NB4 (cell line): Measurements from ENCODE around the gene GOPC.
"Not testable (repeated sequence)": the region's sequence is repeated elsewhere in the genome, so short reads cannot be mapped to it uniquely, and the experiment has no call there.

Experiments
- DNase-seq: peaks from one replicate; pipeline ENCODE4 v3.0.0; 2010; ENCODE audit warnings: low read depth
- H3K4me3 ChIP-seq: one replicate; pipeline ENCODE4 v1.5.1; 2011; ENCODE audit warnings: mild to moderate bottlenecking, low read depth, low read length, moderate library complexity
- MYC ChIP-seq: IDR thresholded peaks from 2 replicates; pipeline ENCODE4 v1.6.1; 2011; ENCODE audit warnings: low read depth, low read length
- POLR2A ChIP-seq: IDR thresholded peaks from 2 replicates; pipeline ENCODE4 v1.6.1; 2011; ENCODE audit warnings: mild to moderate bottlenecking; ENCODE audit not compliant: insufficient read length; ENCODE audit errors: extremely low read depth
- TF ChIP-seq, protein P1 (sequence below): IDR thresholded peaks from 2 replicates; pipeline ENCODE4 v1.6.1; 2011; ENCODE audit warnings: low read depth, low read length
- TF ChIP-seq, protein P2 (sequence below): IDR thresholded peaks from one replicate; pipeline ENCODE4 v1.5.1; 2012; ENCODE audit warnings: low read depth, low read length

GOPC gene

DNA sequence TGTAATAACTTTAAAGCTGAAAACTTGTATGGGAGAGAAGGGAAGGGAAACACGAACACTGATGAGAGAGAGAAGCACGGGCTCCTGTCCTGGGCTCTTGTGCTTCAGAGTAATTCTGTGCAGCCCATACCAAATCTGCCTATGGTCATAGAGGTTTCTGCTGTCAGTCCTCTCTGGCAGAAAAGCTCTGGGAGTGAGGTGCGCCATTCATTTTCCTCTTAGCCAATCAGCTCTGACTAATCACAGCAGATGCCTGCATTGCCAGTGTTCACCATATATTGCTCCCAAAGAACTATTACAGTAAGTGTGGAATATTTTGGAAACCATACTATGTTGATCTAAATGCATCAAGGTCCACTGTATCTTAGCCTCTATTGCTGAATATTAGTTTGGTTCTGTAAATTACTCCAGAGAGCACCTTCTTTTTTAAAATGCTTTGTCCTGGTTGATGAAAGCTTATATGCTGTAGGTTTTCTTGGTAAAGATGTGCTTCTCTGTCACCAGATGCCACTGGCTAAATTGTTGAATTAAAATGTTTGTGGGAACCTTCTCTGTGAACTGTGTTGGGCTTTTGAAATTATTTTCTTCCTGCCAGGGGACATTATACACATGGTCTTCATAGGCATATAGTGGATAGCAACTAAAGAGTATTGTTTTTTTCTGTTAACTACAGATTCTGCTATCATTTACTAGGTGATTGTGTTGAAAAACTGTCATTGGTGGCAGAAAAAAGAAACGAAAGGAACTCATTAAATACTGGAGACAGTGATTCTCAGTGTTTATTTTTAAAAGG, 81.5 kb downstream of the GOPC start:
- TF ChIP-seq, protein P1, sequence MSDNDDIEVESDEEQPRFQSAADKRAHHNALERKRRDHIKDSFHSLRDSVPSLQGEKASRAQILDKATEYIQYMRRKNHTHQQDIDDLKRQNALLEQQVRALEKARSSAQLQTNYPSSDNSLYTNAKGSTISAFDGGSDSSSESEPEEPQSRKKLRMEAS, result no peak
- no peak for TF ChIP-seq POLR2A
- TF ChIP-seq, protein P2, sequence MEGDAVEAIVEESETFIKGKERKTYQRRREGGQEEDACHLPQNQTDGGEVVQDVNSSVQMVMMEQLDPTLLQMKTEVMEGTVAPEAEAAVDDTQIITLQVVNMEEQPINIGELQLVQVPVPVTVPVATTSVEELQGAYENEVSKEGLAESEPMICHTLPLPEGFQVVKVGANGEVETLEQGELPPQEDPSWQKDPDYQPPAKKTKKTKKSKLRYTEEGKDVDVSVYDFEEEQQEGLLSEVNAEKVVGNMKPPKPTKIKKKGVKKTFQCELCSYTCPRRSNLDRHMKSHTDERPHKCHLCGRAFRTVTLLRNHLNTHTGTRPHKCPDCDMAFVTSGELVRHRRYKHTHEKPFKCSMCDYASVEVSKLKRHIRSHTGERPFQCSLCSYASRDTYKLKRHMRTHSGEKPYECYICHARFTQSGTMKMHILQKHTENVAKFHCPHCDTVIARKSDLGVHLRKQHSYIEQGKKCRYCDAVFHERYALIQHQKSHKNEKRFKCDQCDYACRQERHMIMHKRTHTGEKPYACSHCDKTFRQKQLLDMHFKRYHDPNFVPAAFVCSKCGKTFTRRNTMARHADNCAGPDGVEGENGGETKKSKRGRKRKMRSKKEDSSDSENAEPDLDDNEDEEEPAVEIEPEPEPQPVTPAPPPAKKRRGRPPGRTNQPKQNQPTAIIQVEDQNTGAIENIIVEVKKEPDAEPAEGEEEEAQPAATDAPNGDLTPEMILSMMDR, result no peak
- TF ChIP-seq MYC, result no peak
- no peak overlapping the region for H3K4me3 ChIP-seq
- DNase-seq, result no peak

DNA sequence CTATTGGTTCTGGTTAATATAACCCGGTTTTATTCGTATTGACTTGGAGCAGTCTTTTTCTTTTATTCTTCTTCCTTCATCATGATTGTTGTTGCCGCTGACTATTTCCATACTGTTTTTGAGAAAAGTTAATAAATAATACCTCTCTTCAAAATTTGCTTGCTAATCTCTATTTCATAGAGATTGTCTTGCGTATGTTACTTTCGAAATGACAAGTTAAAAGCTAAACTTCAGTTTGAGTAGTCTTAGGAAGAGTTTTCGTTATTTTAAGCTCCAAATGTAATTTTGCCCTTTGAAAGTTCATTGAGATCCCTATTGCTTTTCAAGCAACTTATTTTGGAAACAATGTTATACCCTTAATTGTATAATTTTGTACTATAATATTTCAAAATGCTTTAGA, 83.4 kb downstream of the GOPC start:
- TF ChIP-seq, protein P1, result no peak
- TF ChIP-seq MYC, result no peak
- TF ChIP-seq, protein P2, result no peak
- no peak for TF ChIP-seq POLR2A
- no peak for DNase-seq
- no peak overlapping the region for H3K4me3 ChIP-seq

DNA sequence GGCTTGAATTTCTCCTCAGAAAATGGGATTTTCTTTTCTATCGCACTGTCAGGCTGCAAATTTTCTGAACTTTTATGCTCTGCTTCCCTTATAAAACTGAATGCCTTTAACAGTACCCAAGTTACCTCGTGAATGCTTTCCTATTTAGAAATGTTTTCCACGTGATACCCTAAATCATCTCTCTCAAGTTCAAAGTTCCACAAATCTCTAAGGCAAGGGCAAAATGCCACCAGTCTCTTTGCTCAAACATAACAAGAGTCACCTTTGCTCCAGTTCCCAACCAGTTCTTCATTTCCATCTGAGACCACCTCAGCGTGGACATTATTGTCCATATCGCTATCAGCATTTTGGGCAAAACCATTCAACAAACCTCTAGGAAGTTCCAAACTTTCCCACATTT, 84.3 kb downstream of the GOPC start:
- not testable (repeated sequence) for H3K4me3 ChIP-seq, DNase-seq

DNA sequence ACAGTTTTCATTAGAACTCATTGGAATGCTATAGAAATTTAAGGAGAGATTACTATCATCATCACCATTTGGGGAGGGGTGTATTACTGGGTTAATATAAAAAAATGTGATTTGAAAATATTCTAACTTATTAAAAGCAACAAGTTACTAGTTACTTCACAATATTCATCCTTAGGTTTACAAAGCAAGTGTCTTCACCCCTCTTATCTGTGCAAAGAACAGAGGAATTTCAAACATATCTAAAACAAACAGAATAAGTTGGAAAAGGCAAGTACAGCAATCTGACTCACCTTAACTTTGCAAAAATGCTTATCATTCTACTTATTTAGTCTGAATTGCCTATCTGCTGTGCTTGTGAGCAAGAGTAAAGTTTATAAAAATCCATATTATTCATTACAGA, 87.0 kb downstream of the GOPC start:
- no peak overlapping the region for H3K4me3 ChIP-seq
- DNase-seq, result no peak
- TF ChIP-seq POLR2A, result no peak
- TF ChIP-seq, protein P1, result no peak
- no peak for TF ChIP-seq MYC
- TF ChIP-seq, protein P2, result no peak

DNA sequence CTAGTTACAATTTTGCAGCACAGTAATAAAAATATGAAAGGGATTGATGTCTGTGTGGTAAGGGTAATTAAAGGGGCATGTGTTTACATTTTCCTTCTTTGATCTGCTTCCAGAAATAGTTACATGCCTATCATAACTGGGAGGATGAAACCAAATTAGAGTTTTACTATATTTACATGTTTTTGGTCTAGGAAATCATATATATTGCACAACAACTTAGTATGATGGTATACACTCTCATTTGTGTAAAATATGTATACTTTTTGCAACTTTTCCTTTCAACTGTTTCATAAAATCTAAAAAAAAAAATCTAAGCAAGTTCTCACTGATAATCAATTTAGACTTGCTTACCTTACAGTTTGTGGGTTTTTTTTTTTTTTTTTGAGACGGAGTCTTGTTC, 87.7 kb downstream of the GOPC start:
- no peak overlapping the region for H3K4me3 ChIP-seq
- no peak for TF ChIP-seq MYC
- TF ChIP-seq, protein P2, result no peak
- DNase-seq, result no peak

DNA sequence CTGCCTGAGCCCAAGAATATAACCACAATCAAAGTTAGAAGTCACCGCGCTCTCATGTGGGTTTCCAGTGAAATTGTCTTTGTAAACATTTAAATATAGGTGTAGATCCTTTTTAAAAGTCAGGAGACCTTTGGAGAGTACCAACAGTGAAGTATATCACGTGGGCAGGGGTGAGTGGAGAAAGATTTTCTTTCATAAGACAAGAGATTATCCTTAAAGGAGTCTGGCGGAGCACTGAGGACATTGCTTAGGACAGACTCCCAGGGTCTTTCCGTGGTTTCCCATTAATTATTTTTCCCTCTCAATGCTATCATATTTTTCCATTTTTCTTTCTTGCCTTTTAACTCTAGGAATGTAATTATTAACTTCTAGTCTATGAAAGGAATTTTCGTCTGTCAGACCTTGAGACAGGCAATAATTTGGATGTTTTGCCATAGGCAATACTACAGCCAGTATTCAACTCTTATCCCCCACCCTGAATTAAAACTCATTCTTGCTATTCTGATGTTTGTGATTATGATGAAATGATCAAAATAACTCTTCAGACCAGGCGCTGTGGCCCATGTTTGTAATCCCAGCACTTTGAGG, 88.4 kb downstream of the GOPC start:
- DNase-seq, result no peak
- TF ChIP-seq, protein P1, result no peak
- TF ChIP-seq, protein P2, result no peak
- TF ChIP-seq POLR2A (no peak), MYC (no peak)
- H3K4me3 ChIP-seq, result no peak overlapping the region
